Measurements from ENCODE around the gene COPS2. TPM values are rescaled to one million over a fixed set of nuclear protein-coding genes. Genes with fewer than 3 reads are reported as not detected.
A peak's percentile ranks its signal among the peaks of the same experiment; 100 is the strongest.

COPS2 gene
- polyA plus RNA-seq, 2 of the 4 experiments (the other 2 are of a cell fraction): 64.8 to 66.6 TPM

- POLR2A ChIA-PET: no interaction called here
- CTCF ChIA-PET: interaction anchor here (0.8 to 1.8 kb wide), 2 partner anchors 8 to 276 kb away, joined by 4 to 9 read pairs; no protein-coding TSS in a partner anchor
- peaks cover 25% of the 10 kb centered on the region for H3K4me1 ChIP-seq
Measured at GRCh38 chr15:49137861-49138260, 17.5 kb downstream of the COPS2 start.

GRCh38 chr15:49135911-49136310 lies 19.5 kb downstream of the COPS2 start:
- DNase-seq (ENCODE audit: low read depth in 1 of 2, low spot score in 1 of 2) (peak in 1 of 2 experiments; percentile 4), ATAC-seq (peak in 1 of 2 experiments; percentile 60; a peak in 2 of 6 replicates), FAIRE-seq (no peak)
- H3K27ac ChIP-seq: no peak overlapping the region
- ChIA-PET CTCF (no interaction called here), POLR2A (no interaction called here)
- H3K4me2 ChIP-seq: peak overlapping the region; percentile 48
- H3K9me3 ChIP-seq: no peaks in the 10 kb centered on the region
- peaks cover 25% of the 10 kb centered on the region for H3K4me1 ChIP-seq
- no peak overlapping the region for H3K4me3 ChIP-seq
- TF ChIP-seq BHLHE40 (IDR thresholded peaks at IDR 0.05; ENCODE audit: low read depth, low read length) (no peak), GATA3 (IDR thresholded peaks at IDR 0.05; ENCODE audit: borderline replicate concordance) (peak; percentile 37; the same call in 1 of the 2 replicates), HMGXB4 (CRISPR knock-in tag; IDR thresholded peaks at IDR 0.05; ENCODE audit: borderline replicate concordance) (no peak), ELK1 (IDR thresholded peaks at IDR 0.05; ENCODE audit: low read depth, low read length) (no peak)
- WGBS (ENCODE audit: missing lambda C conversion rate): 4% methylated on average over 3 of the region's 3 CpGs

More at GRCh38 chr15:49137861-49138260, 17.5 kb downstream of the COPS2 start:
- ATAC-seq: no peak
- DNase-seq (ENCODE audit: low read depth in 1 of 2, low spot score in 1 of 2): no peak
- 73% methylated on average over 2 of the region's 2 CpGs for WGBS (ENCODE audit: missing lambda C conversion rate)
- Histone ChIP-seq H3K27ac (no peak overlapping the region), H3K4me2 (no peak overlapping the region), H3K9me3 (no peaks in the 10 kb centered on the region), H3K4me3 (no peak overlapping the region)
- no peak for FAIRE-seq
- TF ChIP-seq MAX (IDR thresholded peaks at IDR 0.05) (no peak), MYC (IDR thresholded peaks at IDR 0.05; ENCODE audit: borderline replicate concordance, low read length) (no peak), ZC3H11A (IDR thresholded peaks at IDR 0.05) (no peak), ATOH8 (CRISPR knock-in tag; IDR thresholded peaks at IDR 0.05; ENCODE audit: low read depth) (no peak), SREBF2 (IDR thresholded peaks at IDR 0.05) (no peak), CHD4 (IDR thresholded peaks at IDR 0.05; ENCODE audit: borderline replicate concordance) (no peak), ESRRA (IDR thresholded peaks at IDR 0.05; ENCODE audit: borderline replicate concordance, low read length) (no peak), EHMT2 (IDR thresholded peaks at IDR 0.05; ENCODE audit: low read depth) (no peak), ZNF302 (CRISPR knock-in tag; IDR thresholded peaks at IDR 0.05) (no peak), TP53 (CRISPR knock-in tag; IDR thresholded peaks at IDR 0.05) (no peak)

- ChIA-PET POLR2A (no interaction called here), CTCF (no interaction called here)
- no peaks in the 10 kb centered on the region for H3K9me3 ChIP-seq
- ATAC-seq (no peak), FAIRE-seq (no peak), DNase-seq (ENCODE audit: low read depth in 1 of 2, low spot score in 1 of 2) (no peak)
- WGBS (ENCODE audit: missing lambda C conversion rate): 7% methylated on average over 2 of the region's 2 CpGs
- H3K4me3 ChIP-seq: no peak overlapping the region
- peaks cover 25% of the 10 kb centered on the region for H3K4me1 ChIP-seq
- TF ChIP-seq FOSB (CRISPR knock-in tag; IDR thresholded peaks at IDR 0.05) (no peak), PBX3 (IDR thresholded peaks at IDR 0.05) (no peak), USF2 (IDR thresholded peaks at IDR 0.05) (no peak), ELK1 (IDR thresholded peaks at IDR 0.05; ENCODE audit: low read depth, low read length) (no peak), POLR2AphosphoS2 (conservative IDR thresholded peaks at IDR 0.05; ENCODE audit: low read length) (no peak), BHLHE40 (IDR thresholded peaks at IDR 0.05; ENCODE audit: low read depth, low read length) (no peak), CHD2 (IDR thresholded peaks at IDR 0.05; ENCODE audit: low read length, partially characterized antibody) (no peak), FOXS1 (CRISPR knock-in tag; IDR thresholded peaks at IDR 0.05) (no peak), EHMT2 (IDR thresholded peaks at IDR 0.05; ENCODE audit: low read depth) (no peak), MAFK (IDR thresholded peaks at IDR 0.05; ENCODE audit: partially characterized antibody) (no peak), ESRRA (IDR thresholded peaks at IDR 0.05; ENCODE audit: borderline replicate concordance, low read length) (no peak), KDM1A (IDR thresholded peaks at IDR 0.05; ENCODE audit: low read depth) (no peak), HOXB5 (CRISPR knock-in tag; IDR thresholded peaks at IDR 0.05) (no peak), RNF2 (IDR thresholded peaks at IDR 0.05; ENCODE audit: borderline replicate concordance, low read depth) (no peak)
- 0 out of 6 replicates have a peak overlapping the region, but pooled peaks of 1 of the 2 experiments have one; percentile 48 for H3K27ac ChIP-seq
- peak overlapping the region; percentile 48 for H3K4me2 ChIP-seq
Measured at GRCh38 chr15:49135342-49135857, 20.0 kb downstream of the COPS2 start.
